Kidney epithelial cell (primary cell): ENCODE data around the gene GAL3ST2. TPM values are rescaled to one million over a fixed set of nuclear protein-coding genes. Genes with fewer than 3 reads are reported as not detected.
"Not testable (repeated sequence)": the region's sequence is repeated elsewhere in the genome, so short reads cannot be mapped to it uniquely, and the experiment has no call there.

Experiments used
- DNase-seq: peaks from one replicate; pipeline ENCODE4 v3.0.0-alpha.2; 2010; ENCODE audit warnings: low read depth
- H3K27me3 ChIP-seq: 2 replicates; pipeline ENCODE4 v1.6.0; 2011; ENCODE audit warnings: low read length; ENCODE audit not compliant: control insufficient read depth, insufficient read depth
- H3K36me3 ChIP-seq: 2 replicates; pipeline ENCODE4 v1.5.1; 2011; ENCODE audit warnings: low read length; ENCODE audit not compliant: control insufficient read depth, insufficient read depth
- H3K4me3 ChIP-seq: 2 replicates; pipeline ENCODE4 v1.5.1; 2011; ENCODE audit warnings: low read depth, mild to moderate bottlenecking, control low read depth, low read length
- CTCF ChIP-seq: IDR thresholded peaks from 2 replicates; pipeline ENCODE4 v1.5.1; 2011; ENCODE audit warnings: mild to moderate bottlenecking, moderate library complexity, low read length, control low read depth, inconsistent platforms; ENCODE audit not compliant: insufficient read depth, poor library complexity, severe bottlenecking
- total RNA-seq: library from RNA; depleted of rRNA; stranded (reverse); fragments of >200 nt; gene quantifications from 2 replicates; pipeline ENCODE4 v1.2.3, GENCODE V29; 2015

The GAL3ST2 gene
- total RNA-seq, 1 donor from 2014 or later = not detected

- no peak for TF ChIP-seq CTCF
- Histone ChIP-seq H3K36me3 (no peaks in the 10 kb centered on the region), H3K4me3 (no peak overlapping the region), H3K27me3 (peaks cover 21% of the 10 kb centered on the region)
- no peak for DNase-seq
These were observed 39.1 kb downstream of the GAL3ST2 start for GRCh38 chr2:241815477-241816430.

- no peak for DNase-seq
- Histone ChIP-seq H3K4me3 (no peak overlapping the region), H3K36me3 (no peaks in the 10 kb centered on the region), H3K27me3 (peaks cover 17% of the 10 kb centered on the region)
- TF ChIP-seq CTCF = no peak
These were observed 40.0 kb downstream of the GAL3ST2 start for GRCh38 chr2:241816431-241817121.

GRCh38 chr2:241817126-241817820 lies 40.7 kb downstream of the GAL3ST2 start:
- peaks cover 17% of the 10 kb centered on the region for H3K27me3 ChIP-seq
- no peak for DNase-seq
- H3K36me3 ChIP-seq = no peaks in the 10 kb centered on the region
- no peak overlapping the region for H3K4me3 ChIP-seq
- no peak for TF ChIP-seq CTCF

GRCh38 chr2:241817821-241818215 lies 41.2 kb downstream of the GAL3ST2 start:
- peaks cover 17% of the 10 kb centered on the region for H3K27me3 ChIP-seq
- not testable (repeated sequence) for H3K36me3 ChIP-seq, H3K4me3 ChIP-seq, DNase-seq

GRCh38 chr2:241818229-241818942 lies 41.8 kb downstream of the GAL3ST2 start:
- no peak for DNase-seq
- no peak for TF ChIP-seq CTCF
- Histone ChIP-seq H3K27me3 (peaks cover 16% of the 10 kb centered on the region), H3K36me3 (no peaks in the 10 kb centered on the region), H3K4me3 (no peak overlapping the region)

- DNase-seq = no peak
- Histone ChIP-seq H3K27me3 (peaks cover 15% of the 10 kb centered on the region), H3K36me3 (no peaks in the 10 kb centered on the region), H3K4me3 (no peak overlapping the region)
- no peak for TF ChIP-seq CTCF
These were observed 42.3 kb downstream of the GAL3ST2 start for GRCh38 chr2:241818943-241819270.

- not testable (repeated sequence) for DNase-seq, H3K36me3 ChIP-seq, H3K27me3 ChIP-seq
These were observed 43.5 kb downstream of the GAL3ST2 start for GRCh38 chr2:241819947-241820624.

More at GRCh38 chr2:241819947-241820624, 43.5 kb downstream of the GAL3ST2 start:
- not testable (repeated sequence) for H3K4me3 ChIP-seq
